Immature natural killer cell (primary cell): ENCODE measurements around the gene TPST1. TPM values are rescaled to one million over a fixed set of nuclear protein-coding genes. Genes with fewer than 3 reads are reported as not detected.

Source experiments
- DNase-seq, 3 donors: peaks; one replicate each; pipeline ENCODE4 v3.0.0; 2022; ENCODE audit warnings: mixed read lengths in 1 of 3
- H3K27ac Mint-ChIP-seq, 6 donors: one replicate each; pipeline ENCODE4 v1.8.0; 2020; ENCODE audit warnings: mixed read lengths in 6 of 6, mild to moderate bottlenecking in 5 of 6, inconsistent platforms in 4 of 6, moderate library complexity in 3 of 6
- H3K27me3 Mint-ChIP-seq, 3 donors: one replicate each; pipeline ENCODE4 v1.8.0; 2020 to 2021; ENCODE audit warnings: low read depth in 3 of 3, mild to moderate bottlenecking in 3 of 3, mixed read lengths in 3 of 3, moderate library complexity in 3 of 3, inconsistent platforms in 1 of 3
- H3K36me3 Mint-ChIP-seq, 3 donors: one replicate each; pipeline ENCODE4 v1.8.0; 2020; ENCODE audit warnings: mixed read lengths in 3 of 3, inconsistent platforms in 2 of 3, mild to moderate bottlenecking in 2 of 3
- H3K4me1 Mint-ChIP-seq, 2 donors: one replicate each; pipeline ENCODE4 v1.8.0; 2020; ENCODE audit warnings: inconsistent platforms in 2 of 2, mild to moderate bottlenecking in 2 of 2, mixed read lengths in 2 of 2, moderate library complexity in 1 of 2
- H3K4me3 Mint-ChIP-seq, 5 donors: one replicate each; pipeline ENCODE4 v1.8.0; 2020; ENCODE audit warnings: mild to moderate bottlenecking in 5 of 5, mixed read lengths in 5 of 5, inconsistent platforms in 3 of 5, moderate library complexity in 3 of 5
- H3K9me3 Mint-ChIP-seq, 6 donors: one replicate each; pipeline ENCODE4 v1.8.0; 2020; ENCODE audit warnings: mild to moderate bottlenecking in 6 of 6, mixed read lengths in 6 of 6, inconsistent platforms in 4 of 6, moderate library complexity in 3 of 6
- polyA plus RNA-seq, 3 donors: library from polyadenylated mRNA; unstranded; fragments of 300-500 nt; fragmentation: Illumina TruSeq; gene quantifications; one replicate each; pipeline ENCODE4 v1.2.3, GENCODE V29; 2021

Gene TPST1
- polyA plus RNA-seq, 3 donors from 2014 or later = 2.4 to 3.9 (median 3.2) TPM

DNA sequence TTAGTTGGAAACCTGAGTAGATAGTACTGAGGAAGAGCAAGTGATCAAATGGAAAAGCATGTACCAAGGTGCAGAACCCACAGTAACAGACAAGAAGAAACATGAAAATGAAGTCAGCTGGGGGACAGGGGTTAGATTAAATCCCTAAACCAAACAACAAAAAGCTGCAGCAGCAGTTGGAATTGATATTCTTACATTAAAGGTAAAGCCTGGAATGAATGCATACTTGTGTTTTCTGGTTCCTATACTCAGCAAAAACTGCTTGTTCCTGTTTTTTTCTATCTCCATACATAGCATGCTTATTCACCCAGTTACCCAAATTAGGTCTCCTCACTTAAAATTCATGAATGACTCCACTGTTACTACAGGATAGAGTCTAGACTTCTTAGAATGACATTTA lies 92.4 kb downstream of the TPST1 start:
- no peak for DNase-seq
- H3K9me3 Mint-ChIP-seq = peaks cover 0 to 25% (median 8%) of the 10 kb centered on the region in 6 donors
- peak overlapping the region in 1 of 6 donors; percentile 16 for H3K27ac Mint-ChIP-seq
- peaks cover 28 to 36% of the 10 kb centered on the region in 2 donors for H3K4me1 Mint-ChIP-seq
- H3K4me3 Mint-ChIP-seq = no peak overlapping the region
- peaks cover 0 to 4% (median 2%) of the 10 kb centered on the region in 3 donors for H3K27me3 Mint-ChIP-seq
- H3K36me3 Mint-ChIP-seq = peaks cover 3 to 11% (median 4%) of the 10 kb centered on the region in 3 donors

DNA sequence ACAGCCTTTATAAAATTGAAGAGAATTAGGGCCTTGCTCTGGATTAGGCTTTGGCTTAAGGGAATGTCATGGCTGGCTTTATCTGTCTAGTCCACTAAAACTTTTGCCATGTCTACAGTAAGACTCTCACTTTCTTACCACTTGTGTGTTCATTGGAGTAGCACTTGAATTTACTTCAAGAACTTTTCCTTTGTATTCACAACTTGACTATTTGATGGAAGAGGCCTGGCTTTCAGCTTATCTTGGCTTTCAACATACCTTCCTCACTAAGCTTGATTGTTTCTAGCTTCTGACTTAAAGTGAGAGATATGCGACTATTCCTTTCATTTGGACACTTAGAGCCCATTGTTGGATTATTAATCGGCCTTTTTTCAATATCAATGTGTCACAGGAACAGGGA lies 96.1 kb downstream of the TPST1 start:
- Mint-ChIP-seq H3K4me3 (peak overlapping the region in 2 of 5 donors; percentile 11 to 12), H3K9me3 (peaks cover 0 to 25% (median 8%) of the 10 kb centered on the region in 6 donors), H3K4me1 (peaks cover 25 to 29% of the 10 kb centered on the region in 2 donors), H3K27ac (no peak overlapping the region), H3K36me3 (peaks cover 3 to 11% (median 4%) of the 10 kb centered on the region in 3 donors), H3K27me3 (peaks cover 0 to 2% (median 1%) of the 10 kb centered on the region in 3 donors)
- DNase-seq = no peak

DNA sequence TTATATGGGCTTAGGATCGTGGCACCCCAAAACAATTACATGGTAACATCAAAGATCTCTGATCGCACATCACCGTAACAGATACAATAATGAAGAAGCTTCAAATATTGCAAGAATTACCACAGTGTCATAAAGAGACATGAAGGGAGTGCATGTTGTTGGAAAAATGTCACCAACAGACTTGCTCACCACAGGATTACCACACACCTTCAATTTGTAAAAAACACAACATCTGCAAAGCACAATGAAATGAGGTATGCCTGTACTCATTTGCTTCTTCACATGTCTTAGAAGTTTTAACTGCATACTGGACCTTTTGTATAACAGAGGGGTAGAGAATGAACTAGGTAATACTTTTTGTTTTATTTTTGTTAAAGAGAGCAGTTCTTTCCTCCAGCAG lies 96.6 kb downstream of the TPST1 start:
- DNase-seq = no peak
- H3K4me1 Mint-ChIP-seq = peaks cover 20 to 24% of the 10 kb centered on the region in 2 donors
- H3K27me3 Mint-ChIP-seq = peaks cover 0 to 2% (median 1%) of the 10 kb centered on the region in 3 donors
- H3K36me3 Mint-ChIP-seq = peaks cover 3 to 14% (median 4%) of the 10 kb centered on the region in 3 donors
- peaks cover 0 to 25% (median 8%) of the 10 kb centered on the region in 6 donors for H3K9me3 Mint-ChIP-seq
- H3K27ac Mint-ChIP-seq = no peak overlapping the region
- peak overlapping the region in 1 of 5 donors; percentile 11 for H3K4me3 Mint-ChIP-seq

- Mint-ChIP-seq H3K4me3 (no peak overlapping the region), H3K9me3 (peaks cover 0 to 12% (median 4%) of the 10 kb centered on the region in 6 donors), H3K27ac (no peak overlapping the region), H3K27me3 (peaks cover 0 to 2% (median 2%) of the 10 kb centered on the region in 3 donors), H3K36me3 (peaks cover 3 to 11% (median 4%) of the 10 kb centered on the region in 3 donors), H3K4me1 (peaks cover 11% of the 10 kb centered on the region in 2 donors)
- no peak for DNase-seq
Observed at GRCh38 chr7:66303454-66304155, 98.5 kb downstream of the TPST1 start.

DNA sequence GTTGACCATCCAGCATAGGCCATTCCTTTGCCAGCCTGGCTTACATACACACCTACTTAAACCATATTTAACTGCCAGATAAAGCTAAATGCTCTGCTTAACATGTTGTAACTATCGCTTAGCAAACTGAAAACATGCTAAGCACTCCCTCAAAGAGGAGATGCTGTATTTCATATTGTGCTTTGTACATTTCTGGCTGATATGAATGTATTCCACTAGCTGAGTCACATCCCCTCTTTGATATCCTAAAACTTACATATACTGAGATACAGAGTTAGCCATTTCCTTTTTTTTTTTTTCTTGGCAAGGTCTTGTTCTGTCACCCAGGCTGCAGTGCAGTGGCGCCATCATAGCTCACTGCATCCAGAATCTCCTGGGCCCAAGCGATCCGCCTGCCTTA lies 99.4 kb downstream of the TPST1 start:
- Mint-ChIP-seq H3K4me1 (peaks cover 11% of the 10 kb centered on the region in 2 donors), H3K36me3 (peaks cover under 1 to 8% (median 1%) of the 10 kb centered on the region in 3 donors), H3K27ac (no peak overlapping the region), H3K27me3 (peaks cover 0 to 3% (median under 1%) of the 10 kb centered on the region in 3 donors), H3K9me3 (peaks cover 0 to 6% (median under 1%) of the 10 kb centered on the region in 6 donors), H3K4me3 (no peak overlapping the region)
- no peak for DNase-seq

GRCh38 chr7:66306243-66306642 lies 101.1 kb downstream of the TPST1 start:
- Mint-ChIP-seq H3K36me3 (peaks cover 0 to 3% (median 0%) of the 10 kb centered on the region in 3 donors), H3K27ac (no peak overlapping the region), H3K4me3 (no peak overlapping the region), H3K27me3 (peaks cover 0 to 3% (median 0%) of the 10 kb centered on the region in 3 donors), H3K9me3 (no peaks in the 10 kb centered on the region), H3K4me1 (peaks cover 10% of the 10 kb centered on the region in 2 donors)
- no peak for DNase-seq

DNA sequence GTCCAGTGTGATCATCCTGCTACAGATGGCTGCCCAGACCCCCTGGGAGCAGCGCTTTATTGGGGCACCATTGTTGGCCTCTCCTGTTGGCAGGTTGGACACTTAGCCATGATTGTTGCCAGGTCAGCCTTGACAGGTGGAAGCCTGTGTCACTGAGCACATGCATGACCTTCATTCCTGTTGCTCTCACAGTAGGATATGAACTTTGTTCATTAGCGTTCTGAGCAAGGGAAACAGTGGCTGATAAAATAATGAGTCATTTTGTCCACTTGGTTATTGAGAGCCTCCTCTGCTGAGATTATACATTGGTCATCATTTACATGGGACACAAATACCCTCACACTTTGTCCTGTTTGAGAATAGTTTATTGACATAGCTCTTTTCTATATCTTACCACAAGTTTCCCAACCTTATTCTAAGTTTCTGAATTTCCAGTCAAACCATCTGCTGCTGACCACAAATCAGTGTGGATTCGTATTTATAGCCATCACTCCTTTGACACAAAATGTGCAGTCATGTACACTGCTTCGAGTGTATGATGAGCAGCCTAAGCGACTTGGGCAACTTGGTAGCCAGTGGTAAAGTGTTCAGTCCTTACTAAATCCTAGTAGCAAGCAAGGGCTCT lies 102.6 kb downstream of the TPST1 start:
- DNase-seq = no peak
- Mint-ChIP-seq H3K36me3 (peaks cover 0 to 3% (median 0%) of the 10 kb centered on the region in 3 donors), H3K4me3 (no peak overlapping the region), H3K27ac (no peak overlapping the region), H3K4me1 (peaks cover 0 to 2% of the 10 kb centered on the region in 2 donors), H3K9me3 (no peaks in the 10 kb centered on the region), H3K27me3 (peaks cover 0 to 5% (median 0%) of the 10 kb centered on the region in 3 donors)

DNA sequence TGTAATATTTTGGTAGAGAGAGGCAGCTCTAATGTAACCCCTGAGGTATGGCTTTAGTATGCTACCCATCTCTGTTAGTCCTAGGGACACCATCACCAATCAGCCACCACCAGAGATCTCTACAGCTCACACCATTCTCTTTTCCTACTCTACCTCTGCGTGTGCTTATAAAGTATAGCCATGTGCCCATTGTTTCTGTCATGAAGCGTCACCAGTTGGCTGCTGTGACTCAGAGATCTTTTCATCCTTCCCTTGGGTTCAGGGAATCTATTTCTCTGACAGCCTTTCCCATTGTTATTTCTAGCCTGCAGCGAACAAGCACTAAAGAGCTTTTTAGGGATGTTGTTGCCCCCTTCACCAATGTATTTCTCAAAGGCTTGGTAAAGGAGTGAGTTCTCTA lies 103.3 kb downstream of the TPST1 start:
- Mint-ChIP-seq H3K9me3 (no peaks in the 10 kb centered on the region), H3K36me3 (peaks cover 0 to 3% (median 0%) of the 10 kb centered on the region in 3 donors), H3K27ac (no peak overlapping the region), H3K4me3 (no peak overlapping the region), H3K27me3 (peaks cover 0 to 5% (median 0%) of the 10 kb centered on the region in 3 donors), H3K4me1 (no peaks in the 10 kb centered on the region)
- DNase-seq = no peak

GRCh38 chr7:66310620-66311019 lies 105.5 kb downstream of the TPST1 start:
- H3K27ac Mint-ChIP-seq = no peak overlapping the region
- H3K4me1 Mint-ChIP-seq = peaks cover 0 to 6% of the 10 kb centered on the region in 2 donors
- H3K27me3 Mint-ChIP-seq = peaks cover 0 to 5% (median 5%) of the 10 kb centered on the region in 3 donors
- no peak for DNase-seq
- peaks cover 0 to 3% (median 0%) of the 10 kb centered on the region in 3 donors for H3K36me3 Mint-ChIP-seq
- no peak overlapping the region for H3K4me3 Mint-ChIP-seq
- no peaks in the 10 kb centered on the region for H3K9me3 Mint-ChIP-seq

- Mint-ChIP-seq H3K9me3 (no peaks in the 10 kb centered on the region), H3K27ac (peak overlapping the region in 1 of 6 donors; percentile 62), H3K4me3 (no peak overlapping the region), H3K36me3 (no peaks in the 10 kb centered on the region), H3K4me1 (peaks cover 0 to 6% of the 10 kb centered on the region in 2 donors), H3K27me3 (peaks cover 0 to 5% (median 2%) of the 10 kb centered on the region in 3 donors)
- no peak for DNase-seq
Observed at GRCh38 chr7:66313886-66314568, 108.9 kb downstream of the TPST1 start.

GRCh38 chr7:66315192-66315591 lies 110.1 kb downstream of the TPST1 start:
- Mint-ChIP-seq H3K9me3 (no peaks in the 10 kb centered on the region), H3K4me3 (no peak overlapping the region), H3K27me3 (peaks cover 0 to 8% (median 2%) of the 10 kb centered on the region in 3 donors), H3K4me1 (peaks cover 0 to 6% of the 10 kb centered on the region in 2 donors), H3K36me3 (no peaks in the 10 kb centered on the region), H3K27ac (no peak overlapping the region)
- no peak for DNase-seq

DNA sequence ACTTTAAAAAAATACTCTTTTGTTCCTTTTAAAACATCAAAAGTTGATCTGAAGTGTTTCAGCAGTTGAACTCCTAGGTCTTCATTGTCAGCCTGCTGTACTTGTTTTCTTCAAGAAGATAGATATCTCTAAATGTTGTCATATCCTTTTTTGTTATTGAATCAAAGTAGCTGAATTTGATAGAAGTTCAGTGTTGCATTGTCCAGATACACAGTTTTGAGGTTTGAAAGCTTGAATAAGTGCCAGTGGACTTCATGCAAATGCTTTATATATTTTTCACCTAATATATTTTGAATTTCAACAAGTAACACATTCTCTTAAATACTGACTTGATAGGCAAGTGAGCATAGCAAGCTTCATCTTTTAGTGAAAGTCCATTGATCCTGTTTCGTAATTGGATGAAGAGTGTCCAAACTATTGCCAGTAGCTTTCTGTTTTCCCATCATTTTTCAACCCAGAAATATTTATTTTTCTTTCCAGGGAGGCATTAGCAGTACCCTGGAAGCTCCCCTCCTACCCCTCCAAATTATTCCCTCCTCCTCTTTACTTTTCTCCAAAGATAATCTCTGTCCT lies 114.4 kb downstream of the TPST1 start:
- no peaks in the 10 kb centered on the region for H3K4me1 Mint-ChIP-seq
- peaks cover 0 to 4% (median 0%) of the 10 kb centered on the region in 3 donors for H3K27me3 Mint-ChIP-seq
- no peak for DNase-seq
- no peak overlapping the region for H3K4me3 Mint-ChIP-seq
- H3K9me3 Mint-ChIP-seq = peaks cover 0 to 3% (median 0%) of the 10 kb centered on the region in 6 donors
- peaks cover 0 to 5% (median 0%) of the 10 kb centered on the region in 3 donors for H3K36me3 Mint-ChIP-seq
- no peak overlapping the region for H3K27ac Mint-ChIP-seq

GRCh38 chr7:66321283-66321682 lies 116.1 kb downstream of the TPST1 start:
- H3K4me3 Mint-ChIP-seq = no peak overlapping the region
- H3K36me3 Mint-ChIP-seq = peaks cover 0 to 5% (median 0%) of the 10 kb centered on the region in 3 donors
- H3K27me3 Mint-ChIP-seq = peaks cover 0 to 4% (median 0%) of the 10 kb centered on the region in 3 donors
- no peak for DNase-seq
- no peak overlapping the region for H3K27ac Mint-ChIP-seq
- no peaks in the 10 kb centered on the region for H3K4me1 Mint-ChIP-seq
- peaks cover 0 to 3% (median 0%) of the 10 kb centered on the region in 6 donors for H3K9me3 Mint-ChIP-seq
